Erythroblast (primary cell): Measurements from ENCODE around the gene ARHGEF10L.

Source experiments
- DNase-seq, 2 experiments: peaks; one replicate each; lab custom pipeline; 2025; lab: John Stamatoyannopoulos, UW
- GATA1 ChIP-seq: IDR thresholded peaks from 2 replicates; pipeline ENCODE4 v1.6.1; 2011; ENCODE audit warnings: low read depth, mild to moderate bottlenecking, control low read depth, low read length, moderate library complexity
- POLR2A ChIP-seq: IDR thresholded peaks from 2 replicates; pipeline ENCODE4 v1.6.1; 2011; ENCODE audit warnings: mild to moderate bottlenecking, low read length

The ARHGEF10L gene

GRCh38 chr1:17719874-17720273 is 180.4 kb downstream of the ARHGEF10L start:
- no peak for DNase-seq
- no peak for TF ChIP-seq POLR2A
- TF ChIP-seq GATA1, result no peak

- no peak for TF ChIP-seq POLR2A
- TF ChIP-seq GATA1, result no peak
- no peak for DNase-seq
These were observed 181.9 kb downstream of the ARHGEF10L start for GRCh38 chr1:17721444-17721843.

- TF ChIP-seq GATA1 (no peak), POLR2A (no peak)
- no peak for DNase-seq
These were observed 184.2 kb downstream of the ARHGEF10L start for GRCh38 chr1:17723684-17724083.

- no peak for TF ChIP-seq POLR2A
- no peak for TF ChIP-seq GATA1
- DNase-seq, result no peak
These were observed 184.7 kb downstream of the ARHGEF10L start for GRCh38 chr1:17724150-17724549.

- no peak for DNase-seq
- TF ChIP-seq POLR2A, result no peak
- no peak for TF ChIP-seq GATA1
These were observed 185.7 kb downstream of the ARHGEF10L start for GRCh38 chr1:17725084-17725719.

- no peak for TF ChIP-seq GATA1
- no peak for TF ChIP-seq POLR2A
- DNase-seq, result no peak
These were observed 186.5 kb downstream of the ARHGEF10L start for GRCh38 chr1:17725811-17726582.

- no peak for DNase-seq
- TF ChIP-seq GATA1 (no peak), POLR2A (no peak)
These were observed 188.7 kb downstream of the ARHGEF10L start for GRCh38 chr1:17728123-17728712.

- no peak for DNase-seq
- TF ChIP-seq GATA1 (no peak), POLR2A (no peak)
These were observed 189.8 kb downstream of the ARHGEF10L start for GRCh38 chr1:17729248-17729647.

GRCh38 chr1:17729909-17730308 is 190.4 kb downstream of the ARHGEF10L start:
- no peak for DNase-seq
- TF ChIP-seq POLR2A (no peak), GATA1 (no peak)

GRCh38 chr1:17731460-17731859 is 192.0 kb downstream of the ARHGEF10L start:
- DNase-seq, result no peak
- TF ChIP-seq GATA1, result no peak

- TF ChIP-seq POLR2A, result no peak
- no peak for TF ChIP-seq GATA1
- DNase-seq, result no peak
These were observed 193.0 kb downstream of the ARHGEF10L start for GRCh38 chr1:17732475-17732874.

- no peak for DNase-seq
- TF ChIP-seq GATA1 (no peak), POLR2A (no peak)
These were observed 194.2 kb downstream of the ARHGEF10L start for GRCh38 chr1:17733661-17734060.

- TF ChIP-seq POLR2A, result no peak
- no peak for TF ChIP-seq GATA1
- no peak for DNase-seq
These were observed 195.1 kb downstream of the ARHGEF10L start for GRCh38 chr1:17734609-17735008.

GRCh38 chr1:17735348-17735747 is 195.8 kb downstream of the ARHGEF10L start:
- DNase-seq, result no peak
- TF ChIP-seq POLR2A, result no peak
- no peak for TF ChIP-seq GATA1
